ENCODE data around the gene CD5L.

The CD5L gene

GRCh38 chr1:157813269-157813668 is 28.3 kb downstream of the CD5L start:
- DNase-seq (ENCODE audit: low spot score): no peak

DNA sequence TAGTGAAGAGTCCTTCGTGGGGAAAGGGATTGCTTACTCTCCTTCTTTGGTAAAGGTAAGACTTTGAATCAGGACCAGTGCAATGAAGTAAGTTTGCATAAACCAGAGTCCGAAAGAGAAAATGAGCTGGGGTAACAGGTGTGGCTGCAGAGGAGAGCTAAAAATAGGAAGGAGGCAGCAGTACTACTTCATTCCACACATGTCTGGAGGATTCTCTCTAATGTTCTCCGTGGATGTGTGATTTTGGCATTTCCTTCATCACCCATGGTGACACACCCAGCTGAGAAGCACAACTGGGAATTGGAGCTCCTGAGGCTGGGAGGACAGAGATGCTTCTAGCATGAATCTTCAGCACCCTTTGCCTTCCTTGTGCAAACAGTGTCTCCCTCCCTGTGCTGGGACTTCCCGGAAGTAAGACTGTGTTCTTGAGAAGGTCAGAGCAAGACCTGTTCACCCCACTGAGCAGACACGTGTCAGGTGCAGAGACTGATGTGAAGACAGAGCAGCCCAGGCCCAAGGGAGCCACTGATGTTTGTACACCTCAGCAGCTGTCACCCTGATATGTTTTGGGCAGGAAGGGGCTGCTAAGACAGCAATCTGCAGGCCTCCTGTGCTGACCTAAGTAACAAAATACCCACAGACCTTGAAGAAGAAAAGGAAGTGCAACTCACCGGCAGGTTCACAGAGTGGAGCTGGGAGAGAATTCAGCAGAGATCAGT is 35.0 kb downstream of the CD5L start:
- DNase-seq (ENCODE audit: low spot score): no peak

- no peak for DNase-seq (ENCODE audit: low spot score)
Measured at GRCh38 chr1:157803851-157804250, 37.8 kb downstream of the CD5L start.

DNA sequence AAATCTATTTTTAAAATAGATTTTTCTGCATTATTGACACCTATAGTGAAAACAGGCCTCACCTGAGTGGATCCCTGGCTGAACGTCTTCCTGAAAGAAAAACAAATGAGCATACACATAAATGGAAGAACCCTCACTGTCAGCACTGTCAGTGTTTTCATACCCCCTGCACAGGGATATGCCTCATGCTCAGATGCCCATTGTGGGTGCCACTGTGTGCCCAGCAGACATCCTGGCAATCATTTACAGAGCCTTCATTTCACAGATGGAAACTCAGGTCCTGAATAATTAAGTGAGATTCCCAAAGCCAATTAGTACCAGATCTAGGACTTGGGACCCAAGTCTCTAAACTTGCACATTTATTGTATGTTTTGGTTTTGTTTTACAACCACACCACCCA is 41.6 kb downstream of the CD5L start:
- DNase-seq (ENCODE audit: low spot score): no peak

DNA sequence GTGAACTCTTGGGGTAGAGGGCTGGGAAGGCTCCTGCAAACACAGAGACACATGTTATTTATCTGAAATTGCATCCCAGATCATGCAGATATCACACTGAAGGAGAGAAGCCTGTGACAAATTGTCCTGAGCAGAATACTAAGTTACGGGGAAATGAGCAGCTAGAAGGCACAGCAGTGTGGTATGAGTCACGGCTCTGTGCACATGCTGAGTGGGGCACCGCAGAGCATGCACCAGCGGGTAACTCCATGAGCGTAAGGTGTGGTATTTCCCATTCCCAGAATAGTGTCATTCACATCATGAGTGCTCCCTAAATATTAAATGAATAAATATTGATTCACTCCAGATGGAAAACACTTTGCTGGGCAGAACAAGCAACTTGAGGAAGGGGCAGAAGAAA is 43.4 kb downstream of the CD5L start:
- no peak for DNase-seq (ENCODE audit: low spot score)

GRCh38 chr1:157785248-157785647 is 56.4 kb downstream of the CD5L start:
- DNase-seq (ENCODE audit: low spot score): no peak

DNA sequence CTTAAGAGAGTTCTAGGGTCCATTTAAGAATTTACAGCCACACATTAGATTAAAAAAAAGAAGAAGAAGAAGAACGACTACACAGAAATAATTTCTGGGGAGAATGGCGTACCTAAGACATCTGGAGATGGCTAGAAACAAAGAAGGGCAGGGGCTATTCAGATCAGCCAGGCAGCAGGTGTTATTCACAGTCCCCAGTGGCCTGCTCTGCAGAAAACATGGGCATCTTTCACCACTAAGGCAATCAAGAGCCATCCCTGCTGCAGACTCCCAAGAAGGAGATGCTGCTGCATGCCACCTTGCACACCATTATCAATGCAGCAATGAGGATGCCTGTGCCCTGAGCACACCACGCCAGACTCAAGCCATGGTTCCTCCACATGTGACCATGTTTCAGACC is 56.8 kb downstream of the CD5L start:
- DNase-seq (ENCODE audit: low spot score): no peak

DNA sequence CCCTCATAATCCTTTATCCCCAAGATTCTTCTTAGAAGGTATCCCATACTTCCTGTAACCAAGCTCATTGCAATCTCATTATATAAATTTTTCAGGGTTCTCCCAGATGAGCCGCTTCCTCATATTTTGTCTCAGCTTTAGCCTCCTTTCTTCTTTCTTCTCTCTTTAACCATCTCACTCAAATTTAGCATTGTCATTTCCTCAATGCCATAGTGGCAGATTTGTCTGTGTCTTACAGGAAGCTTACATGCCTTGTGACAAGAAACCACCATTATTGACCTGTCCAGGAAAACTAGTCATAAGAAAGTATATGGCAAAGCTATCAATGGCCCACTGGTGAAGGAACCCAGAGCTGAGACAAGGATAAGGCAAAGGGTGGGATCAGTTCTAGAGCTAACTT is 58.7 kb downstream of the CD5L start:
- DNase-seq (ENCODE audit: low spot score): no peak

DNA sequence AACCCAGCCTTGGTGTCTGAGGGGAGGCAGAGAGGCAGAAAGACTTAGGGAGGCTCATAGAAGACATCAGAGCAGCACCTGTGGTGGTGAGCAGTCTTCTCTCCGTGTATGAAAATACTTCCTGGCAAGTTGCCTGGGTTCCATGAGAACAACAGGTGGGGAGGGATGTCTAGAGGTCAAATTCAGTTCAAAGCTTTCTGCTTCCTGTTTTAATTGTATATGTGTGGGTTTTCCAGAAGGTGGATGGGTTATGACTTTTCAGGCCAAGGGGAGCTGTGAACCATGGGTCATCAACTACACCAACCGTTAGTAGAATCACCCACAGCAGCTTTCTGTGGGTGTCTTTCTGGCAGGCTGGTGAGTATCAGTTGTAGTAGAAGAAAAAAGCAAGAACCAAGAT is 60.6 kb downstream of the CD5L start:
- DNase-seq (ENCODE audit: low spot score): no peak
